ENCODE measurements around the gene JKAMP. TPM values are rescaled to one million over a fixed set of nuclear protein-coding genes. Genes with fewer than 3 reads are reported as not detected.

The JKAMP gene
- total and polyA plus RNA-seq, 2 of the 8 experiments (the other 6 are each of a cell fraction or from before 2014, with no cell fraction given), result 34.9 to 182 TPM

- no peaks in the 10 kb centered on the region for H3K36me3 ChIP-seq (ENCODE audit: control insufficient read depth in 2 of 4, insufficient read depth in 4 of 4, low read length in 3 of 4)
- TF ChIP-seq SP1 (IDR thresholded peaks at IDR 0.05; ENCODE audit: low read depth, low read length), result no peak
- TF ChIP-seq YY1 (IDR thresholded peaks at IDR 0.05; ENCODE audit: low read depth, low read length), result no peak
- TF ChIP-seq SUZ12 (IDR thresholded peaks at IDR 0.05; ENCODE audit: low read length), result no peak
- TF ChIP-seq BCL11A (IDR thresholded peaks at IDR 0.05; ENCODE audit: low read depth in 2 of 2, low read length in 2 of 2), result no peak
- no peak for TF ChIP-seq FOSL1 (IDR thresholded peaks at IDR 0.05; ENCODE audit: insufficient read depth, low read depth, low read length)
- H4K8ac ChIP-seq (ENCODE audit: extremely low read depth, insufficient read depth, low read length), result no peak overlapping the region
- H3K27me3 ChIP-seq (replicated peaks in 1 of 4; ENCODE audit: control insufficient read depth in 3 of 4, extremely low read depth in 1 of 4, insufficient read depth in 3 of 4, low read length in 3 of 4), result no peaks in the 10 kb centered on the region
- no peak overlapping the region for H2BK120ac ChIP-seq (replicated peaks; ENCODE audit: low read depth, low read length)
- FAIRE-seq, result no peak
- H3K56ac ChIP-seq (replicated peaks; ENCODE audit: insufficient read length, low read depth, low read length), result no peak overlapping the region
- H4K20me1 ChIP-seq (replicated peaks in 1 of 2; ENCODE audit: control insufficient read depth in 1 of 2, insufficient read depth in 2 of 2, low read length in 2 of 2), result no peaks in the 10 kb centered on the region
- no peak overlapping the region for H2BK15ac ChIP-seq (ENCODE audit: low read length)
- no peak overlapping the region for H3K4ac ChIP-seq (replicated peaks; ENCODE audit: insufficient read length, low read depth, low read length)
- H2BK20ac ChIP-seq (ENCODE audit: low read length), result no peak overlapping the region
- H3K14ac ChIP-seq (ENCODE audit: insufficient read length), result no peak overlapping the region
- H3K27ac ChIP-seq (ENCODE audit: low read depth, low read length), result no peak overlapping the region
- CTCF ChIA-PET (ENCODE audit: partially characterized antibody), result no interaction called here
- no peak overlapping the region for H3K4me3 ChIP-seq (ENCODE audit: extremely low read depth in 1 of 4, insufficient read depth in 2 of 4, low read depth in 3 of 4, low read length in 4 of 4)
- H2BK5ac ChIP-seq (ENCODE audit: low read depth, low read length), result no peak overlapping the region
- no peaks in the 10 kb centered on the region for H3K79me2 ChIP-seq (ENCODE audit: control insufficient read depth in 1 of 2, insufficient read depth in 2 of 2, low read length in 2 of 2)
- H3K23me2 ChIP-seq (ENCODE audit: low read depth, low read length), result no peaks in the 10 kb centered on the region
- no peaks in the 10 kb centered on the region for H3K9me3 ChIP-seq (ENCODE audit: insufficient read depth in 2 of 2, low read depth in 1 of 2, low read length in 1 of 2)
- no peak overlapping the region for H3K23ac ChIP-seq (ENCODE audit: insufficient read length)
- H2AFZ ChIP-seq (ENCODE audit: low read length), result no peak overlapping the region
- H3K9ac ChIP-seq (replicated peaks in 1 of 4; ENCODE audit: extremely low read depth in 1 of 4, low read depth in 3 of 4, low read length in 3 of 4), result no peak overlapping the region
- H4K91ac ChIP-seq (replicated peaks; ENCODE audit: insufficient read length, low read length), result no peak overlapping the region
- H3K79me1 ChIP-seq (ENCODE audit: low read depth, low read length), result no peaks in the 10 kb centered on the region
- no peak overlapping the region for H2AK5ac ChIP-seq (ENCODE audit: low read depth, low read length)
- no peak overlapping the region for H3K4me2 ChIP-seq (ENCODE audit: insufficient read depth in 1 of 2, low read depth in 2 of 2, low read length in 2 of 2)
- no peaks in the 10 kb centered on the region for H3K4me1 ChIP-seq (replicated peaks in 1 of 4; ENCODE audit: control insufficient read depth in 3 of 4, insufficient read depth in 4 of 4, low read length in 3 of 4)
- no peak overlapping the region for H3K18ac ChIP-seq (ENCODE audit: extremely low read depth, low read length)
- no peak for DNase-seq (ENCODE audit: low read depth in 1 of 2, low spot score in 2 of 2)
- POLR2A ChIA-PET (ENCODE audit: partially characterized antibody), result no interaction called here
- no peak overlapping the region for H4K5ac ChIP-seq (ENCODE audit: insufficient read length, low read depth, low read length)
- H2BK12ac ChIP-seq (ENCODE audit: low read depth, low read length), result no peak overlapping the region
Observed at GRCh38 chr14:59530349-59530748, 46.0 kb downstream of the JKAMP start.

Data from H1 (cell line).